ENCODE results near the gene ERCC6. TPM values are rescaled to one million over a fixed set of nuclear protein-coding genes. Genes with fewer than 3 reads are reported as not detected.

ERCC6 gene
- total and polyA plus RNA-seq, 5 experiments from 2014 or later: 7.9 to 50.4 (median 9.0) TPM

- POLR2A ChIA-PET: interaction anchor here (2.1 kb wide), 1 partner anchor 1084 kb away, joined by 7 read pairs; no protein-coding TSS in a partner anchor
- peaks cover 3 to 33% (median 13%) of the 10 kb centered on the region in 5 donors for H3K27me3 Mint-ChIP-seq
These were observed 1.3 kb upstream of the ERCC6 start for GRCh38 chr10:49540056-49540797.

GRCh38 chr10:49539320-49539885 is 482 bp upstream of the ERCC6 start:
- POLR2A ChIA-PET: interaction anchor here (2.1 kb wide), 1 partner anchor 1085 kb away, joined by 7 read pairs; no protein-coding TSS in a partner anchor

More at GRCh38 chr10:49540056-49540797, 1.3 kb upstream of the ERCC6 start:
- Mint-ChIP-seq H3K36me3 (peaks cover 0 to 6% (median 5%) of the 10 kb centered on the region in 3 donors), H3K27ac (peak overlapping the region in 4 of 10 donors; percentile 92 to 96 (median 96)), H3K4me1 (peaks cover 16 to 37% (median 35%) of the 10 kb centered on the region in 4 donors), H3K9me3 (peaks cover 0 to 10% (median 2%) of the 10 kb centered on the region in 9 donors), H3K4me3 (peak overlapping the region in 9 of 10 donors; percentile 92 to 98 (median 95))
- DNase-seq: no peak
- ATAC-seq: no peak

GRCh38 chr10:49534670-49535381 is 4.1 kb downstream of the ERCC6 start:
- peak overlapping the region in 4 of 10 donors; percentile 9 to 34 (median 20) for H3K4me3 Mint-ChIP-seq
- H3K27ac Mint-ChIP-seq: peak overlapping the region in 2 of 10 donors; percentile 11 to 26
- POLR2A ChIA-PET: no interaction called here
- H3K4me1 Mint-ChIP-seq: peaks cover 27 to 69% (median 57%) of the 10 kb centered on the region in 4 donors
- no peaks in the 10 kb centered on the region for H3K27me3 Mint-ChIP-seq
- H3K36me3 Mint-ChIP-seq: peaks cover 7 to 37% (median 20%) of the 10 kb centered on the region in 3 donors
- DNase-seq: no peak
- H3K9me3 Mint-ChIP-seq: no peaks in the 10 kb centered on the region
- ATAC-seq: no peak

More at GRCh38 chr10:49539320-49539885, 482 bp upstream of the ERCC6 start:
- Mint-ChIP-seq H3K27me3 (peaks cover 3 to 33% (median 13%) of the 10 kb centered on the region in 5 donors), H3K9me3 (peaks cover 0 to 2% (median 0%) of the 10 kb centered on the region in 9 donors), H3K27ac (peak overlapping the region; percentile 92 to 97 (median 96)), H3K4me3 (peak overlapping the region; percentile 92 to 98 (median 95)), H3K4me1 (peaks cover 22 to 45% (median 42%) of the 10 kb centered on the region in 4 donors), H3K36me3 (peaks cover 0 to 9% (median 2%) of the 10 kb centered on the region in 3 donors)
- ATAC-seq (peak; percentile 26 to 43), DNase-seq (peak in 2 of 10 donors; percentile 10 to 14)

GRCh38 chr10:49532461-49532860 is 6.5 kb downstream of the ERCC6 start:
- no peak for DNase-seq
- POLR2A ChIA-PET: interaction anchor here (0.6 kb wide), 1 partner anchor 19 kb away, joined by 5 read pairs; no protein-coding TSS in a partner anchor
- H3K4me1 Mint-ChIP-seq: peaks cover 18 to 53% (median 36%) of the 10 kb centered on the region in 4 donors
- H3K36me3 Mint-ChIP-seq: peaks cover 18 to 59% (median 37%) of the 10 kb centered on the region in 3 donors
- H3K4me3 Mint-ChIP-seq: no peak overlapping the region
- no peaks in the 10 kb centered on the region for H3K9me3 Mint-ChIP-seq
- H3K27ac Mint-ChIP-seq: no peak overlapping the region
- ATAC-seq: no peak
- H3K27me3 Mint-ChIP-seq: no peaks in the 10 kb centered on the region

- Mint-ChIP-seq H3K36me3 (peaks cover 27 to 82% (median 63%) of the 10 kb centered on the region in 3 donors), H3K9me3 (no peaks in the 10 kb centered on the region), H3K4me1 (peaks cover 12 to 30% (median 13%) of the 10 kb centered on the region in 4 donors)
These were observed 9.9 kb downstream of the ERCC6 start for GRCh38 chr10:49528977-49529506.

GRCh38 chr10:49527850-49528249 is 11.1 kb downstream of the ERCC6 start:
- no peak overlapping the region for H3K27ac Mint-ChIP-seq
- H3K9me3 Mint-ChIP-seq: no peaks in the 10 kb centered on the region
- ATAC-seq (no peak), DNase-seq (no peak)
- H3K27me3 Mint-ChIP-seq: no peaks in the 10 kb centered on the region
- H3K4me3 Mint-ChIP-seq: no peak overlapping the region
- POLR2A ChIA-PET: no interaction called here
- H3K36me3 Mint-ChIP-seq: peaks cover 27 to 94% (median 63%) of the 10 kb centered on the region in 3 donors
- peaks cover 13 to 29% (median 15%) of the 10 kb centered on the region in 4 donors for H3K4me1 Mint-ChIP-seq

More at GRCh38 chr10:49528977-49529506, 9.9 kb downstream of the ERCC6 start:
- H3K4me3 Mint-ChIP-seq: no peak overlapping the region
- no peak overlapping the region for H3K27ac Mint-ChIP-seq
- ATAC-seq (no peak), DNase-seq (no peak)
- H3K27me3 Mint-ChIP-seq: no peaks in the 10 kb centered on the region
- POLR2A ChIA-PET: no interaction called here

- peaks cover 10 to 21% (median 14%) of the 10 kb centered on the region in 4 donors for H3K4me1 Mint-ChIP-seq
- POLR2A ChIA-PET: no interaction called here
- ATAC-seq: no peak
- no peak overlapping the region for H3K27ac Mint-ChIP-seq
- peaks cover 27 to 91% (median 58%) of the 10 kb centered on the region in 3 donors for H3K36me3 Mint-ChIP-seq
- no peaks in the 10 kb centered on the region for H3K27me3 Mint-ChIP-seq
- no peak overlapping the region for H3K4me3 Mint-ChIP-seq
- H3K9me3 Mint-ChIP-seq: no peaks in the 10 kb centered on the region
- no peak for DNase-seq
These were observed 11.9 kb downstream of the ERCC6 start for GRCh38 chr10:49527061-49527460.

- DNase-seq (no peak), ATAC-seq (no peak)
- H3K4me1 Mint-ChIP-seq: peaks cover 5 to 17% (median 11%) of the 10 kb centered on the region in 4 donors
- H3K9me3 Mint-ChIP-seq: no peaks in the 10 kb centered on the region
- POLR2A ChIA-PET: no interaction called here
- H3K27ac Mint-ChIP-seq: no peak overlapping the region
- no peaks in the 10 kb centered on the region for H3K27me3 Mint-ChIP-seq
- H3K4me3 Mint-ChIP-seq: no peak overlapping the region
- peaks cover 23 to 91% (median 57%) of the 10 kb centered on the region in 3 donors for H3K36me3 Mint-ChIP-seq
These were observed 12.3 kb downstream of the ERCC6 start for GRCh38 chr10:49526619-49527018.

GRCh38 chr10:49524496-49524895 is 14.4 kb downstream of the ERCC6 start:
- Mint-ChIP-seq H3K27me3 (no peaks in the 10 kb centered on the region), H3K36me3 (peaks cover 17 to 92% (median 50%) of the 10 kb centered on the region in 3 donors), H3K9me3 (no peaks in the 10 kb centered on the region), H3K27ac (no peak overlapping the region), H3K4me1 (peaks cover 0 to 12% (median 8%) of the 10 kb centered on the region in 4 donors), H3K4me3 (no peak overlapping the region)
- ATAC-seq (no peak), DNase-seq (no peak)
- POLR2A ChIA-PET: no interaction called here

- no peak for ATAC-seq
- POLR2A ChIA-PET: no interaction called here
- H3K36me3 Mint-ChIP-seq: peaks cover 10 to 90% (median 47%) of the 10 kb centered on the region in 3 donors
These were observed 15.6 kb downstream of the ERCC6 start for GRCh38 chr10:49523301-49523700.

GRCh38 chr10:49521062-49521461 is 17.9 kb downstream of the ERCC6 start:
- Mint-ChIP-seq H3K4me1 (peaks cover 3 to 12% (median 8%) of the 10 kb centered on the region in 4 donors), H3K9me3 (no peaks in the 10 kb centered on the region), H3K36me3 (peaks cover 0 to 88% (median 40%) of the 10 kb centered on the region in 3 donors), H3K27ac (no peak overlapping the region), H3K27me3 (no peaks in the 10 kb centered on the region), H3K4me3 (no peak overlapping the region)
- DNase-seq (no peak), ATAC-seq (no peak)
- POLR2A ChIA-PET: no interaction called here

More at GRCh38 chr10:49523301-49523700, 15.6 kb downstream of the ERCC6 start:
- H3K27ac Mint-ChIP-seq: no peak overlapping the region
- H3K4me3 Mint-ChIP-seq: no peak overlapping the region
- H3K4me1 Mint-ChIP-seq: peaks cover 3 to 15% (median 8%) of the 10 kb centered on the region in 4 donors
- H3K9me3 Mint-ChIP-seq: no peaks in the 10 kb centered on the region
- no peak for DNase-seq
- no peaks in the 10 kb centered on the region for H3K27me3 Mint-ChIP-seq

GRCh38 chr10:49520122-49520775 is 18.7 kb downstream of the ERCC6 start:
- ATAC-seq (no peak), DNase-seq (no peak)
- POLR2A ChIA-PET: no interaction called here
- peaks cover 0 to 90% (median 42%) of the 10 kb centered on the region in 3 donors for H3K36me3 Mint-ChIP-seq
- no peak overlapping the region for H3K4me3 Mint-ChIP-seq
- no peaks in the 10 kb centered on the region for H3K27me3 Mint-ChIP-seq
- no peak overlapping the region for H3K27ac Mint-ChIP-seq
- H3K4me1 Mint-ChIP-seq: peaks cover 3 to 12% (median 8%) of the 10 kb centered on the region in 4 donors
- H3K9me3 Mint-ChIP-seq: no peaks in the 10 kb centered on the region
